ENCODE results near the gene SERINC5.
"Not testable (repeated sequence)": the region's sequence is repeated elsewhere in the genome, so short reads cannot be mapped to it uniquely, and the experiment has no call there.

SERINC5 gene

GRCh38 chr5:80127116-80127552 is 128.7 kb downstream of the SERINC5 start:
- no peak for DNase-seq

DNA sequence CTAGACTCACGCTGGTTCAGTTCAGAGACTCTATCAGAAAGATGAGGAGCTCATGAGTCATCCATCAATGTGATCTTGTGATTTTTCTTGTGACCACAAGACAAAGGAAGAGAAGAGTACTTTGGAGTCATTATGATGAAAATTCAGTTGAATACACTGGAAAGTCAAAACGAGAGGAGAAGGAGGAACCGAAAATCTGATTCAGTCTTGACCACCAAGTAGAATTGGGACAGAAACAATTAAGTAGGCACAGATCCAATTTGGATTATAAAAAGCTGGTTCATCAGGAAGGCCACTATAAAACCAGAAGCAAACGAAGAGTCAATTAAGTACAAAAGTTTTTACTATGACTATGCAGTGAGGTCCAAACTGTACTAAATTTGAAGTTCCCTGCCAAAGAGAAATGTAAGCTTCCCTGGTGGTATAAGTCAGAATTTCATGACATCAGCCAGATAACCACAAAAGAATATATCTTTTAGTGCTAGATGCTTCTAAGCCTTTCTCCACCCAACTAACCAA is 129.8 kb downstream of the SERINC5 start:
- no peak for DNase-seq

DNA sequence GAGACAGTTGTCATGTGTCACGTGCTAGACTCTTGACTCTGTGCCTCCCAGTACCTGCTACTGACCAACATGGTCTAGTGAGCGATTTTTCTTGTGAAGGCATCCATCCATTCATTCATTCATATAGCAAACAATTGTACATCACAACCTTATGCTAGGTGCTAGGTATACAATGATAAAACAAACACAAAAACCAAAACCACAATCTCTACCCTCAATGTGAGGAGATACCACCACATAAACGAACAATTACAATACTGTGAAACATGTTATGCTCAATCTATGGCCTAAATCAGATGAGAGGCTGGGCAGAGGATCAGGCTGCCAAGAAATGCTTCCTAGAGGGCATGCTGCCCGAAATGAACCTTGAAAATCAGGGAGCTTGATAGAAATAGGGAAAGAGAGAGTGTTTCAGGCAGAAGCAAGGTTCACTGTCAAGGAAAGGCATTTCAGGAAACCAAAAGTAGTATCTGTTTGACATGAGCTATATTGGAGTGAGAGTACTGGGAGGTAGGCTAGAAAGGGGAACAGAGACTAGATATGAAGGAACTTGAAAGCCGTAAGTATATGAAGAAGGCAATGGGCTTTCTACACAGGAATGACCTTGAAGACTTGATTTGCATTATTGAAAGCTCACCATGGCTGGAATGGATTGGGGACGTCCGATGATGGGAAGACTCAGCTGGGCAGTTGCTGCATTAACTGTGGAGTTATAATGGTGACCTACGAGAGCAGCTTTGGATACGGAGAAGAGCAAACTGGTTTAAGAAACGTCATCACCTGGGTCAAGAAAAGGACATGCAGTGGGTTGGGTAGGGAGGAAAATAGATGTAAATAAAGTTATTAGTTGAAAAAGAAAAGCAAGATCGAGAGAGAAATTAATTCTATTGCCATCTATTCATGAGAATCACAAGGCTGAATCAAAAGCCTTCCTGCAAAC is 130.6 kb downstream of the SERINC5 start:
- no peak for DNase-seq

GRCh38 chr5:80124121-80124918 is 131.5 kb downstream of the SERINC5 start:
- DNase-seq = no peak

GRCh38 chr5:80122579-80122978 is 133.3 kb downstream of the SERINC5 start:
- no peak for DNase-seq

GRCh38 chr5:80119372-80119771 is 136.5 kb downstream of the SERINC5 start:
- no peak for DNase-seq

GRCh38 chr5:80117446-80117845 is 138.4 kb downstream of the SERINC5 start:
- DNase-seq = no peak

DNA sequence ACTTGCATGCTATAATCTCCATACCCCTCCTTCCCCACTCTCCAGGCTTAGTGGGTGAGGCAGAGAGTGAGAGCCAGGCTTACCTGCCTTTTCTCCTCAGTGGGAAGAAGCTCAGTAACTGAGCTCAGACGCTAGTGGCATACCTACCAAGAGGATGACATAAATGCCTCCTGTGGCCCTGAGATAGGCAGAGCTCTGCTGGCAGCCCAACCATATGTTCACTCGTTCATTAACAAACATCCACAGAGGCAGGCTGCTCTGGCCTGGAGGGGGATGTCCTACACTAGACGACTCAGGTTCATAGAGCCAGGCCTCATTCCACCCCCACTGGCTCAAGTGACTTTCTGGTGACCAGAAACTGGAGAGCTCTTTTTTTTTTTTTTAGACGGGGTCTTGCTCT is 139.4 kb downstream of the SERINC5 start:
- DNase-seq = no peak

DNA sequence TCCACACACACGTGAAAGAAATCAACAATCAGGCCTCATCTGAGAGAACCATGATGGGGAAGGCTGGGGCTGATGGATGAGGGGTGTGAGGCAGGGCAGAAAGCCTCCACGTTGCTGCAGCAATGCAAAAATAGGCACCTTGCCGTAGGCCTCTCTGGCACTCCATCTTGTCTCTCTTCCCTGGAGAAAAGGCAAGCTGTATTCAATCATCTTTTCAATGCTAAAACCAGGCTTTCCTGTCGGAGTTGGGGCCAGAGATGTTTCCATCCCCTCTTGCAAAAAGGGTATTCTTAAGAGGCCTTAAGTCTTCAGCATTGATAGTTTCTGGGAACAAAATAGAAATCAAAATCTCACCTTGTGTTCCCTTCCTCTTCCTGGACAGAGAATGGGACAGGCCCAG is 139.8 kb downstream of the SERINC5 start:
- DNase-seq = no peak

DNA sequence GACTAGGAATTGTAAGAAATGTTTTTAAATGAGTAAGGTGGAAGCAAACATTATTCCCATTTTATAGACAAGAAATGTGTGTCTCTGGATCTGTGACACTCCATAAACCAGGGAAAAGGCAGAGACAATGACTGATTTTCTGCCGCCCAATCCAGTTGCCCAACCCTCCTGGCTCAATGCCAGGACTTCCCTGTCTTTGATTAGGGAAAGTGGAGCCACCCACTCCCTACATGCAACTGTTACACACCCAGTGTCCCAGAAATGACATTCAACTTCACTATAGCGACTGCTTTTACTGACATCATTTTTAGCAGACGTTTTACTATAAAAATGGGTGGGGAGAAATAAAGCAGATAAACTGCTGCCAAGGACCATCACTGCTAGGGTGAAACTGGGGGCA is 141.0 kb downstream of the SERINC5 start:
- no peak for DNase-seq

DNA sequence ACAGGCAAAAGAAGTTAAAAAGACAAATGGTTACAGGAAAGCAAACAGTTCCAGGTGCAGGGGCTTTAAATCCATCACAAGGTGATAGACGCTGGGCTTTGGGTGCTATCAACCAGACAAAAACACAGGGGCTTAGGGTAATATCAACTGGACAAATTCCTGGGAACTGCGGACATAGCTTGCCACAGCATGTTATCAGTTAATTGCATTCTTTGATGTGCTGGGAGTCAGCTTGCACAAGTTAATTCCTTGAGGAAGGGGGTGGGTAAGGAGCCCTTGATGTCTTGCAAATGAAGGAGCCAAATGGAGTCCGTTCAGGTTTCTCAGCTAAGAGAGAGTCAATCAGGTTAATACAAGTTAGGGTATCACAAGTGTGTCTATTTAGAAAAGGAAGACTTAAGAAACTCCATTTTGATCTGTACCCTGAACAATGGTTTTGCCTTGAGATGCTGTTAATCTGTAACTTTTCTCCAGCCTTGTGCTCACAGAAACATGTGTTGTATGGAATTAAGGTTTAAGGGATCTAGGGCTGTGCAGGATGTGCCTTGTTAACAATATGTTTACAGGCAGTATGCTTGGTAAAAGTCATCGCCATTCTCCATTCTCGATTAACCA is 144.4 kb downstream of the SERINC5 start:
- not testable (repeated sequence) for DNase-seq

DNA sequence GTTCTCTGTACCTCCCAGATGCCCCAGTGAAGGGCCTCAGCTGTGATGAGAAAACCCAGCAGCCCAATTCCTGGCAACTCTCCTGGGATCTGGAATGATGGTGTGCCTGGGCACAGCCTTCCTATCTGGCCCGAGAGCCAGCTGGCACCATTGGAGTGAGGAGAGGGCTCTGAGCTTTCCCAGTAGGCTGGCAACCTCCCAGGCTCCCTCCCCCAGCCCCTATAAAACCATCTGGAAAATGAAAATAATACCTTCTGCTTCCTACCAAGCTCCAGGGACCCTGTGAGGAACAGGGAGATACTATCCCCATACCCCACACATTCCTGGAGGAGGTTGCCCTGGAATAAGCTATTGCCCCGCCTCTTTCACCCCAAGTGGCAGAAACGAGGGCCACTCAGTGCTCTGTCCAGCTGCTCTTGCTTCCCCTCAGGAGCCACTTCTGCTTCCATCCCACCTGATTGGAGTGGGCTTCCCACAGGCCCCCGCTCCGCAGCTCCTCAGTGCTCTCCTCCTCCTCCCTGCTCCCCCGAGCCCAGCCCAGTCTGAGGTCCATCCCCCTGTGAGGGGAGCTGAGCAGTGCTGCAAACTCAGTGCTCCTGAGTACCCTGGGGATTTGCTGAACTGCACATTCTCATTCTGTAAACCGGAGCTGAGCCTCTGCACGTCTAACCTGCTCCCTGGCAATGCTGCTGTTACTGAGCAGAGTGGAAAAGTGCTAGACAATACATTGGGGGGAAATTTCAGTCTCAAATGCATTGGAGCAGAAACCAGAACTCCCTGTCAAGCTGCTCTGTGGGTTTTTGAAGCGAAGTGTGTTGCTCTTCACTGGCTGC is 146.0 kb downstream of the SERINC5 start:
- DNase-seq = no peak

GRCh38 chr5:80106916-80107315 is 148.9 kb downstream of the SERINC5 start:
- DNase-seq = no peak

- DNase-seq = no peak
Observed at GRCh38 chr5:80105698-80106439, 150.0 kb downstream of the SERINC5 start.

GRCh38 chr5:80103371-80103770 is 152.5 kb downstream of the SERINC5 start:
- no peak for DNase-seq

DNA sequence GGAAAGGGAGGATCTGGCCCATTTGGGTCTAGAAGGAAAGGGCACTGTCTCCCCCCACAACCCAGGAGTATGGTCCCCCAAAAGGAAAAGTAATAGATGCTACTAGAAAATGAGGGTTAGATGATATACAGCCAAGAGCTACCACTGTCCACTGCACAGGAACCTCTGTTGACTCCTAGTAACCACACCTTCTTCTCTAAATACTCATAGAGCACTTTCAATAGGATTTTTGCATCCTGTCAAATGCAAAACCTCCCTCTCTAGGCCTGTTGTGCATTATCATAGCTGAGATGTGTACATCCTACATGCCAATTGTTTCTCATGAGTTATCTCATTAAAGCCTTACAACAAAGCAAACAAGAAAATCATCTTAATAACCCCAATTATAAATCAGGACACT is 153.9 kb downstream of the SERINC5 start:
- no peak for DNase-seq

- no peak for DNase-seq
Observed at GRCh38 chr5:80097451-80097850, 158.4 kb downstream of the SERINC5 start.

DNA sequence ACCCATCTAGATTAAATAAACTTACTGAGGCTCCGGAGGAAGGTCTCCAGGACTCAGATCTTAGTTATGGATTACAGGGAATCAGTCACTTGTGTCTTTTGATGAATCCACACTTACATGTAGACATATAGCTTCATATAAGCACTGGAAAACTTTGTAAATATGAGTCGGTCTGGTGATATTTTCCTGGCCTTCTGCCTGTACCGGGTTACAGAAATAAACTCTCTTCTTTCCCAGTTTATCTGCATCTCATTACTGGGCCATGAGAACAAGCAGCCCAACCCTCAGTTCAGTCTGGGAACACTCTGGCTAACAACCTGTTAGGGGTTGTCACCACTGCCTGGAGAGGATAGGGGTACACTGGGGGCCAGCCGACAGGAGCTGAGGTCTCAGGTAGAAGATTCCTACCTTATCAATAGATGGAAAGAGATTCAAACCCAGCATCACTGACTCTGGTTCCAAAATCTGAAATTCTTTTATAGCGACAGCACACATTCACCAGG is 161.6 kb downstream of the SERINC5 start:
- DNase-seq = no peak

- DNase-seq = no peak
Observed at GRCh38 chr5:80093796-80094195, 162.1 kb downstream of the SERINC5 start.

DNA sequence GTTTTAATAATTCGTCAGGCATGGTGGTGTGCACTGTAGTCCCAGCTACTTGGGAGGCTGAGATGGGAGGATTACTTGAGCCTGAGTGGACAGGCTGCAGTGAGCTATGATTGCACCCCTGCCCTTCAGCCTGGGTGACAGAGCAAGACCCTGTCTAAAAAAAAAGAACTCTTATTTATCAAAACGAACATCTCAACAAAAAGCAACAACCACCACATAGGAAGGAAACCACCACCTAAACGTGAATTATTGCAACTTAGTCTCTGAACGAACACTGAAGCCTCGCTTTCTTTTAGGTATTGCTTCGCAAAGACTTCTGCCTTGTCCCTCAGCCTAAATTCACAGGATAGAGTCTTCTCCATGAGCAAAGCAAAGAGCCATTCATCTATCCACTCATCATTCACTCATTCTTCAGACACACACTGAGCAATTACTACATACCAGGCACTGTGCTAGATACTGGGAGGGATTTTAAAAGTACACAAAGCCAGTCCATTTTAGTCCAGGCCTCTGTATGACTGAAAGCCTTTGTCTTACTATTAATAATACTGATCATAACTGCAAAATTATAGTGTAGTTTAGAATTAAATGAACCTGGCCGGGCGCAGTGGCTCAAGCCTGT is 163.3 kb downstream of the SERINC5 start:
- DNase-seq = no peak

DNA sequence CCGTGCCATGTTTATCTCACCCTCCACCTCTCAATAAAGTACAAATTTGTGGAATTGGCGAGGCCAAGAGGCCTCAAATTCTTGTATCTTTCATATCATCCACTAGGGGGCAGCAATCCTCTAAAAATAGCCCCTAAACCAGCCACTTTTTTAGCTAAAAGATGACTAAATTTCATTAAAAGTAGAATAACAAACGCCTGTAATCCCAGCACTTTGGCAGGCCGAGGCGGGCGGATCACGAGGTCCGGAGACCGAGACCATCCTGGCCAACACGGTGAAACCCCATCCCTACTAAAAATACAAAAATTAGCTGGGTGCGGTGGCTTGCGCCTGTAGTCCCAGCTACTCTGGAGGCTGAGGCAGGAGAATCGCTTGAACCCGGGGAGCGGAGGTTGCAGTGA is 164.1 kb downstream of the SERINC5 start:
- peak in 1 of 4 experiments; percentile 5 for DNase-seq
